ENCODE data around the gene ZNF385C.

The ZNF385C gene

DNA sequence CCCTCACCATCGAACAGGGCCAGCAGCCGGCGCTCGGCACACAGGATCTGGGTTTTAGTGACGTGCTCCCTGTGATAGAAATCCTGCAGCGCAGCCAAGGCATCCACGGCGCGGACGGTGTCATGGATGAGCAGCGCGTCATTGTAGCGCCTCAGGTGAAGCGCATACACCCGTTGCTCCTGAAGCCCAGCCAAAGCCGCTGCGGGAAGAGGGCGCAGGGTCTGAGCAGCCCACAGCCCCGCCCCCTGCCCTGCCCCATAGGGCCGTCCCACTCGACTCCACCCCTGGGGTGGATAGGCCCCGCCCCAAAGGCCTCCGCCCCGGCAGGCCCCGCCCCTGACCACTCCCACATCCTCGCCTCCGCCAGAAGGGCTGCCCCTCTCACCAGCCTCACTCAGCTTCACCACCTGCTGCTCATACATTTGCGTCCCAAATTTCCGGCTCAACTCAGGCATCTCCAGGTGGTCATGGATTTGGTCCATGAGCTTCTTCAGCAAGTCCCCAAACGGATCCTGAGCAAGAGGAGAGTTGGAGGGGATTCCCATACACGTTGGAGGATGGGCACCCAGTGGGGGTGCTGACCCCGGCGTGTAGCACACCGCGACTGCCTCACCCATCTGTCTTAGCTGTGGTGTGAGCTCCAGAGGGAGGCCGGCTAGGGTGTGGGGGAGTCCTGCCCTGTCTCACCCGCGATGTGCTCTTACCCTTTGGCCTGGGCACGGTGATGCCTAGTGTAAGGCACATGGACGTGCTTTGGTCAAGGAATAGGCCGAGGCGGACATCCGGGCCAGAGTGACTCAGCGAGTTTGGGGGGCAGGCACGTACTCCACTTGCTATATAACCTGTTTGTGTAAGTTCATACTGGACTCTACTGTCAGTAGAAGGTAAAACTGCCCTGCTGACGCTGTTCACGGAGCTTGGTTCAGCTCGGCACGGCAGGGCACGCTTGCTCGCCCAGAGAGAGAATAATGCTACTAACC lies 9.6 kb upstream of the ZNF385C start:
- peak; percentile 29 for DNase-seq (ENCODE audit: low spot score)

DNA sequence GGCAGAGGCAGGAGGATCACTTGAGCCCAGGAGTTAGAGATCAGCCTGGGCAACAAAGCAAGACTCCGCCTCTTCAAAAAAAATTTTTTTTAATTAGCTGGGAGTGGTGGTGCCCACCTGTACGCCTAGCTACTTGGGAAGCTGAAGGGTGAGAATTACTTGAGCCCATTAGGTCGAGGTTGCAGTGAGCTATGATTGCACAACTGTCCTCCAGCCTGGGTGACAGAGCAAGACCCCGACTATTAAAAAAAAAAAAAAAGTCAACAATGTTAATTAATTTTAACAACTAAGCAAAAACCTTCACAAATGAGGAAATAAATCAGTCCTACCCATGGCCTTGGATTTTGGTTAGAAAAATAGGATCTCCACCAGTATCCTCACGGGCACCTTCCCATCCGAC lies 8.9 kb upstream of the ZNF385C start:
- no peak for DNase-seq (ENCODE audit: low spot score)

DNA sequence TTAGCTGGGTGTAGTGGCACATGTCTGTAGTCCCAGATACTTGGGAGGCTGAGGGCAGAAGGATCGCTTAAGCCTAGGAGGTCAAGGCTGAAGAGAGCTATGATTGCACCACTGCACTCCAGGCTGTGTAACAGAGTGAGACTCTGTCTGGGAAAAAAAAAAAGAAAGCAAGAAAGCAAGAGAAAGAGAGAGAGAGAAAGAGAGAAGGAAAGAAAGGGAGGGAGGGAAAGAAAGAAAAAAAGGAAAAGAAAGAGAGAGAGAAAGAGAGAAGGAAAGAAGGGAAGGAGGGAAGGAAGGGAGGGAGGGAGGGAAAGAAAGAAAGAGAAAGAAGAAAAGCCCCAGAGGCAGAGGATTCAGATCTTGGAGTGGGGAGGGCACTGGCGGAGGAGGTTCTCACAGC lies 7.7 kb upstream of the ZNF385C start:
- no peak for DNase-seq (ENCODE audit: low spot score)

DNA sequence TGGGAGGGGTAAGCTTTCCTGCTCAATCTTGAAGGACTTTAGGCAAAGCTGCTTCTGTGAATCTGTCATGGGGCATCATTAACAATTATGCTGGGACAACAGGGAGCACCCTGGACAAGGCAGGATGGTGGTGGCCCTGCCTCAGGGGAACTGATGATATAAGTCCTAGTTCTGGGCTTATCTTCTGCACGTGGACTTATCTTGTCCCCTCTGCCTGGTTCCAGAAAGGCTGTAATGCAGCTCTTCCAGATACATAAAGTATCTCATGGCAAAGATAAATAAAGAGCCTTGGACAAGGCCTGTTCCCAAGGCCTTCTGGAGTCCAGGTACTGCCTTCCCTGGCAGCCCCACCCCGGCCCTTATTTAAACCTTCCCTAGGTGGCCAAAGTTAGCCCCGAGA lies 6.0 kb upstream of the ZNF385C start:
- DNase-seq (ENCODE audit: low spot score): no peak

DNA sequence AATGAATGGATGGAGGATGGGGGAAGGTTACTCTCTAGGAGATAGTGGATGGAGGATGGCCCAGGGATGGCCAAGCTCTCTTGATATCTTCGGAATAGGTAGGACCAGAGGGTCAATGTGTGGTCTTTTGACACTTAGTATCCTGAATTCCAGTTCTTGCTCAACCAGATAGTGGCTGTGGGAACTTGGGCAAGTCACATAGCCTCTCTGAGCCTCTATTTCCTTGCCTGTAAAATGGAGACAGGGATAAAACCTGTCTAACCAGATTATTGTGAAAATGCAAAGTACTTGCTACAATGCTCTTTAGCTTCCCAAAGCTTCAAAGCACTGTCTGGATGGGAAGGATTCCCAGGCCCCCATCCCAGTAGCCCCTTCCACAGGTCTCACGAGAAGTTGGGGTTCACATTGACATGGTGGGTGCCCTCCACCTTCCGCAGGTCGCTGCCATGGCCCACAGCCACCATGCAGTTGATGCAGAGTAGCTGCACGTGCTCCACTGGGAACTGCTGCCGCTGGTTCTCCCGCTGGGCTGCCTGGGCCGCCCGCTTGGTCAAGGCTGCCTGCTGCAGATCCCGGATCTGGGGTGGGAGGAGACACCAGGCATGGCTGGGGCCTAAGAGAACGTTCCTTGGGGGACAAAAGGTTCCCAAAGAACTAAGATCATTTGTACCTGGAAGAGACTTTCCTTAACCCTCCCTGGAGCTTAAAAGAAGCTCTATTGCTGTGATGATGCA lies 5.1 kb upstream of the ZNF385C start:
- DNase-seq (ENCODE audit: low spot score): no peak

DNA sequence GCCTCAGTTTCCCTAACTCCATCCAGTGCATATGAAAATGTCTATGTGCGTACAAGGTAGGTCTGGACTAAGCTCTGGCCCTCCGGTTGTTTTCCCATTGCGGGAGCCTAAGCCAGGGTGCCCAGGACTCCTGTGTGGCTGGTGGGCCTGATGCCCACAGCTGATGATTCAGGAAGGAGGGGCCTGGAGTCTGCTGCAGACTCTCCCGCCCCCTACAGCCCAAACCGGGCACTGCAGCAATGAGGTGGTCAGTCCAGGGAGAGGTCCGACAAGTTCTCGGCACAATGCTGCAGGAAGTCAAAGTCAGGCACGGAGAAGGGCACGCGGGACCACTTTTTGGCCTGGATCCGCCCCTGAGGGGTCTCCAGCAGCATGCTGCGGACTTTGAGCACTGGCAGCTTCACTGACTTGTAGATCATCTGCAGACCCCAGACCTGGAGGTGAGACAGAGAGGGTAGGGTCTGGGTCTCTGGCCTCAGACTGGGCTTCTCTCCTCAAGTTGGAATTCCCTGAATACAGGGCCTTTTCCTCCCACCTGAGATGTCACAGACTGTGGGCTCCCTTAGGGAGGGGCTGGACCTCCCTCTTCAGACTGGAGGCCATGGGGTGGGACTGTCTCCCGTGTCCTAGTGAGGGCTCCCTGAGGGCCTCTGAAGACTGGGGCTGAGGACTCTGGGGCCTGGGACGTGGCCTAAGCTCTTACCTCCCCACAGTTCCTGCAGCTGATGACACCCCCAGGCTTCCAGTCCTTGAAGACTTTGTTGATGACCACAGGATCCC lies 3.4 kb upstream of the ZNF385C start:
- DNase-seq (ENCODE audit: low spot score): peak; percentile 42

DNA sequence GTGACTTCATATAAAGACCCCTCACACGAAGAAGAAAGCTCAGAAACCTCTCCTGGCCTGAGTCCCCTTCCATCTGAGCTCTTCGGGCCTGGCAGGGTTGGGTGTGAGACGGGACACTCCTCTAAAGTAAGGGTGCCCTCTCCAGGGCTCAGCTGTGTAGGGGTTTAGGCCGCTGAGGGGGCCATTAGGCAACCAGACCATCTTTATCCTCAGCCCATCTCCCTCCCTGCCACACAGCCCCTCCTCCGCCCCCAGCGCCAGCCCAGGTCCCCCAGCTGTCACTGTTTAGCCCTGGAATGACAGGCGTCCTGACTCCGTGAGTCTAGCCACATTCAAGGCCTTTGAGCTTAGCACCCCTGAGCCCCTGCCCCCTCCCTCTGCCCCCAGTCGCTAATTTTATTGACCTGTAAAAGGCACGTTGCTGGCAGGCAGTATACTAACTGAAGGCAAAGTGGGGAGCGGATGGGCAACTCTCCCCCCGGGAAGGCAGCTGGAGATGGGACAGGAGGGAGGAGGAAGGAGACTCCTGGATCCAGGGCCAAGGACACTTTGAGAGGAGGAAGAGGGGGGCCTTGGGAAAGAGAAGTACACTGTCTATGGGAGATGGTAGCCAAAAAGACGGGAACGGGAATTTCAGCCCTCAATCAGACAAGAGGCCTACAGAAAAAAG lies 592 bp upstream of the ZNF385C start:
- DNase-seq (ENCODE audit: low spot score): no peak

DNA sequence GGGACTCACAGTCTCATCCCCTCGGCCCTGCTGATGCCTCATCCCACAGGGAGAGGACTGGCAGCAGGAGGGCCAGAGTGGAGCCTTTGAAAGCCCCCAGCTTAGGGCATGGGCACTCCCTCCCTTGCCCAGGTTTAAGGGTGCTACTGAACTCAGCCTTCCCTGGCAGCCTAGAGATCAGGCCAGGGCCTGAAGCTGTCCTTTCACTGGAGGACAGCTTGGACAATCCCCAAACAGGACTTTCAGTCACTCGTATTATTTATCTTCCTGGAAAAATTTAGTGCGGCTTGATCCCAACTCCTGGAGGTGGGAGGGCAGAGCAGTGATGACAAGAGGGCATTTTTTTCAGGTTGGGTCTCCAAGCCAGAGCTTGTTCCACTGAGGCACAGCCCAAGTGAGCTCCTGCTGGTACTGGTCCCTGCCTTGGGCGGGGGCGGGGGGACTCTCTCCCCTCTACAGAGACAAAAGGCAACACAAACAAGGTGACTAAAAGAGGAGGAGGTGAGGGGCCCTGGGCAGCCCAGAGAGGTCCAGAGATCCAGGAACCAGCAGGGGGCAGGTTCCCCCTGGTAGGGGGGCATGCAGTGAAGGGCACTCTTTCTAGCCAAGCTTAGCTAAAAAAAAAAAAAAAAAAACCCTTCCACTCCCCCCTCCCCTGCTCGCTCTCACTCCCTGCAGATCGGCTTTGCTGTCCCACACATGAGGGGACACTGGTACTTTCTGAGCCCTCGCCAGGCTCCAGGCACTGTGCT lies 1.7 kb downstream of the ZNF385C start:
- no peak for DNase-seq (ENCODE audit: low spot score)

DNA sequence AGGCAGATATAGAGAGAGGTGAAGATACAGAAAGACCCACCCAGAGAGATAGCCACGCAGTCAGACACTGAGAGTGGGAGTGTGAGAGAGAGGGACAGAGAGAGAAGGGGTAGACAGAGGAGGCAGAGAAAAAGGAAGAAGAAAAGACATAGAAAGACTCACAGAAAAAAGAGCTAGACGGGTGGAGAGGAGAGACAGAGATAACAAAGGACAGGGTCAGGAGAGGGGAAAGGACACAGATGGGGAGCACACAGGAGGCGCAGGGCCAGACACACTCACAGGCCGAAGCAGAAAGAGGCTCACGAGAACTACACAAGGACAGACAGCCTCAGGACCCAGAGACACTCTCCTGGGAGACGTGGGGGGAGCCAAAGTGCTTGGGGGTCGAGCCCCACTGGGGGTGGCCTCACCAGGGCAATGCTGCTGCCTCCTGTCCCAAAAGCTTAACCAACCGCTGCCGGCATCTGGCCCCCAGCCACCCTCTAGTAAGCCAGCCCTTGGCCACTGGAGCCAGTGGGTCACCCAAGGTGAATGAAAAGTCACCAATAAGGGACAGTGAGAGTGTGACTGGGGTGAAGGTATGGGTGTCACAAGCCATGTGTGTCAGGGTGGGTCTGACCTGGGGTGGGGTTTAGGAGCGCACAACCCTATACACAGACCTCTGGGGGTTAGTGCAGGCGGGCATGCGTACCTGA lies 3.8 kb downstream of the ZNF385C start:
- no peak for DNase-seq (ENCODE audit: low spot score)

DNA sequence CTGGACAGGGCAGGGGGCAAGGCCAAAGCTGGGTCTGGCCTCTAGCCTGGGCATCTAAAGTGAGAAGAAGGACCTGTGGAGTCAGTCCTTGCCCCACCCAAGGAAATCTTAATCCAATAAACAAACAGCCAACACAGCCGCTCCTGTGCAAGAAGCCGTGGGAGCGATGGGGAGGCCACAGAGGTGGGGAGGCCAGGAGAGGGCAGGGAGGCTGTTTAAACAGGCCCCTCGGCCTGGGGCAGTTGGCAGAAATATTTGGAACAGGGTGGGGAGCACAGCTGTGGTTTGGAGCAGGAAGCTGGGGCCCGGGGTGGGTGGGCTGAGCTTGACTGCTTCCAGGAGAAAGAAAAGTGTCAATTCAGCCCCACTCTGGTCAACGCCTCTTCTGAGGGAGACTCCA lies 5.3 kb downstream of the ZNF385C start:
- no peak for DNase-seq (ENCODE audit: low spot score)

DNA sequence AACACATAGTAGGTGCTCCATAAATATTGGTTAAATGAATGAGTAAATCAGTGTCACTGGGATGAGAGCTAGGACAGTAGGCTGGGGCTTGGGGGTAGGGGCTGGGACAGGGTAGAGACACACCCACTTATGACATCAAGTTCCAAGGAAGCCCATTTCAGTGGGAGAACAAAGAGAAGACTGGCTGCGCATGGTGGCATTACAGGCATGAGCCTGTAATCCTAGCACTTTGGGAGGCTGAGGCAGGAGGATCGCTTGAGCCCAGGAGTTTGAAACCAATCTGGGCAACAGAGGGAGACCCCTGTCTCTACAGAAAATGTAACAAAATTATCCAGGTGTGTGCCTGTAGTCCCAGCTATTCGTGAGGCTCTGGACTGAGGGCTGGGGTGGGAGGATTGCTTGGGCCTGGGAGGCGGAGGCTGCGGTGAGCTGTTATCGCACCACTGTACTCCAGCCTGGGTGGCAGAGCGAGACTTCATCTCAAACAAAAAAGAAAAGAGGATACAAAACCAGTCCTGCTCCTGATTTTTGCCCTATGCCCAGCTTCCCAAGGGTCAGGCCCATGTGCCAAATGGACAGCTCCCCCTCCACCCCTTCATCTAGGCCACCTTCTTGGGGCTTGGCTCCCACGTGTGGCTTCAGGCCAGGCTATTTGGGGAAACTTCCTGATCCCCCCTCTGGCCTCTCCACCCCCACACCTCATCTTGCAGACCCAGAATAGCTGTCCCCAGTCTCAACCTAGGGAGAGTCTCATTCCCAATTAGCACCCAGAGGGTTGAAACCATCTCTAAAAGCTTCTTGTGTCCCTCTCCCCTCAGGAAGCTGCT lies 7.1 kb downstream of the ZNF385C start:
- no peak for DNase-seq (ENCODE audit: low spot score)

DNA sequence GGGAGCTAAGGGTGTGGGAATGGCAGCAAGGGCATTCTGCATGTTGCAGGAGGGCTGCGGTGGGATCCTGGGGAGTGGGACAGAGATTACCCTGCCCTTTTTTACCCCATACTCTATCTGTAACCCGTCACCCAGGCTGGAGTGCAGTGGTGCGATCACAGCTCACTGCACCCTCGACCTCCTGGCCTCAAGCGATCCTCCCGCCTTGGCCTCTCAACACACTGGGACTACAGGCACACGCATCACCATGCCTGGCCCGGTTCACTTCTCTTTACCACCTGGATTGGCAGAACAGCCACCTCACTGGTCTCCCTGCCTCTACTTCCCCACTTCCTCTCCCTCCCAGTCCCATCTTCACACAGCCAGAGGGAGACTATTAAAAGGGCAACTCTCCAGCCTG lies 9.5 kb downstream of the ZNF385C start:
- DNase-seq (ENCODE audit: low spot score): no peak

DNA sequence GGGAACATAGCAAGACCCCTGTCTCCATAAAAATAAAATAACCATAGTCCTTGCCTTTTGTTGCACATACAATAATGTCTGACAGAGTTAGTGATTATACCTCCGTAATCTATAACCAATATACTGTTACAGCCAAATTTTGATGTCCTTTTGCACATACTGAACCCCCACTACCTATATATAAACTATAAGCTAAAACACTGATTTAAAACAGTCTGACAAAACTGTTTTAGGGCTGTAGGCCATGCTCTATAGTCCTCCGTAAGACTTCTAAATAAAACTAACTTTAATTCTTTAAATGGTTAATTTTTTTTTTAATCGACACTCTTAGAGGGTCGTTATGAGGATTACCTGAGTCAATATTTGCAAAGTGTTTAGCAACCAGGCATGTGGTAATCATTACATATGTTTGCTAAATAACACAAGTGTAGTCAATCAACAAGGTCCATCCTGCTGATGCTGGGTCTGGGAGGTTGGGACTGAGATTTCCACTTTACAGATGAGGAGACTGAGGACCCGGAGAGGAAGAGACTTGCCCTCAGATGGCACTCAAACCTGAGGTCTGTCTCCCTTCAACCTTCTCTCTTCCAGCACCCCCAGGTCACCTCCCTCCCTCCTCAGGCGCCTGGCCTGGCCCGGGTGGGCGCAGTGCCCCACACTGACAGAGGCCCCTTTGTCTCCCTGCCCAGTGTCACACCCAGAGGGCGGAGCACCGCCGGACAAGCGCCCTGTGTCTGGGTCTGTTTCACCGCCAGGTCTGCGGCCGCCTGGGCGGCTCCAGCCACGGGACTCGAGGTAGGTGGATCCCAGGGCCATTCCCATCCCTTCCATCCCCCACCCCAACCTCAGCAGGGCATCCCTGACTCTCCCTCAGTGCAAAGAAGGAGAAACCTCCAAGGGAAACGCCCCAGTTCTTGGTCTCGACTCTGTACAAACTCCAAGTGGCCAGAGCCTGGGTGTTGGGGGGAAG lies 10.3 kb downstream of the ZNF385C start:
- peak; percentile 56 for DNase-seq (ENCODE audit: low spot score)

DNA sequence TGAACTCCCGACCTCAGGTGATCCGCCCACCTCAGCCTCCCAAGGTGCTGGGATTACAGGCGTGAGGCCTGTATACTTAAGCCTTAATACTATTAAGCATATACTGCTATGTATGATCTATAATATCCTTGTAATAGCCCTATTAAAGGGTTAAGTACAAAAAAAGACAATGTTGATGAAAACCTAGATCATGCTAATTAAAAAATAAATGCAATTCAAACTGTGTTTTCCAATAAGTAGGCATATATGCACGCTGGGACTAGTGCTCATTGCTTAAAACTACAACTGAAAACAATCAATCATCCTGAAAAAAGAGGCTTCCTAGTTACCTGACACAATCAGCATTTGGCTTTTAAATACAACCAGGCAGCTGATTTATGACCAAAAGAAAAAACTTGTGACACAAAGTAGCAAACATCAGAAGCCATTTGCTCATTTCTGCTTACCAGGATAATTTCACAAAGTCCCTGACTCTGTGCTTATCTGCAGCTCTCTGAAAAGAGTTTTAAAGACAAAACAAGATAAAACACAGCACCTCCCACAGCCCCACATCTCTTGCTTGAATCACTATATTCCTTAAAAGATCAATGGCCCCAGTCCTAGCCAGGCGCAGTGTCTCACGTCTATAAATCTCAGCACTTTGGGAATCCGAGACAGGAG lies 11.1 kb downstream of the ZNF385C start:
- no peak for DNase-seq (ENCODE audit: low spot score)

DNA sequence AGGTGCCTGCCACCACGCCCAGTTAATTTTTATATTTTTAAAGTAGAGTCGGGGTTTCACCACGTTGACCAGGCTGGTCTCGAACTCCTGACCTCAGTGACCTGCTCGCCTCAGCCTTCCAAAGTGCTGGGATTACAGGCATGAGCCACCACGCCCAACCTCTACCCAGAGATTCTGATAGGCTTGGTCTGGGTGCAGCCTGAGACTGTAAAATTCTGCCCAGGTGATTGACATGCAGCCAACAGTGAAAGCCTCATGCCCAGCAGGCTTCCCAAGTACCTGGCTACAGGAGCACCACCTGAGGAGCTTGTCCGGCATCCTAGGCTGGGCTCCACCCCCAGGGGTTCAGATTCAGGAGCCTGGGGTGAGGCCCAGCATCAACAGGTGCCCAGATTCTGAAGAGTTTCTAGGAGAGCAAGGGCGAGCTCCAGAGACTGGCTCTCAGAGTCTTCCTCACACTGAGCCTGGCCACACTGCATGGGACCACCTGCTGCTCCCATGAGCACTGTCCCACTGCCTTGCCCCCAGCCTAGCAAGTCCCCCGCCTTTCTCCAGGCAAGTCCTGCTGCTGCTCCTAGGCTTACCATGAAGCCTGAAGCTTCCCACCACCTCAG lies 16.6 kb downstream of the ZNF385C start:
- DNase-seq (ENCODE audit: low spot score): no peak

DNA sequence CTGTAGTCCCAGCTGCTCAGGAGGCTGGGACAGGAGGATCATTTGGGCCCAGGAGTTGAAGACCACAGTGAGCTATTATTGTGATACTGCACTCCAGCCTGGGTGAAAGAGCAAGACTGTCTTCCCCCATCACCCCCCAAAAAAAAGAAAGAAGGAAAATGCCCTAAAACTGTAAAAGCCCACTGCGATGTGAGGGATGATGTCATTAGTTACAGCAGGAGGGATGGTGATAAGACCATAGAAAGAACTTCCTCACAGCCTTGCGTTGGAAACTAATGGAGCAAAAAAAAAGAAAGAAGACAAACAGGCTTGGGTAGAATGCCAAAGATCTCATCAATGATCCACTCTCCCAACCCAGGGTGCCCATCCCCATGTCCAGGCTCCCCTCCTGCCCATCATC lies 18.7 kb downstream of the ZNF385C start:
- DNase-seq (ENCODE audit: low spot score): no peak

DNA sequence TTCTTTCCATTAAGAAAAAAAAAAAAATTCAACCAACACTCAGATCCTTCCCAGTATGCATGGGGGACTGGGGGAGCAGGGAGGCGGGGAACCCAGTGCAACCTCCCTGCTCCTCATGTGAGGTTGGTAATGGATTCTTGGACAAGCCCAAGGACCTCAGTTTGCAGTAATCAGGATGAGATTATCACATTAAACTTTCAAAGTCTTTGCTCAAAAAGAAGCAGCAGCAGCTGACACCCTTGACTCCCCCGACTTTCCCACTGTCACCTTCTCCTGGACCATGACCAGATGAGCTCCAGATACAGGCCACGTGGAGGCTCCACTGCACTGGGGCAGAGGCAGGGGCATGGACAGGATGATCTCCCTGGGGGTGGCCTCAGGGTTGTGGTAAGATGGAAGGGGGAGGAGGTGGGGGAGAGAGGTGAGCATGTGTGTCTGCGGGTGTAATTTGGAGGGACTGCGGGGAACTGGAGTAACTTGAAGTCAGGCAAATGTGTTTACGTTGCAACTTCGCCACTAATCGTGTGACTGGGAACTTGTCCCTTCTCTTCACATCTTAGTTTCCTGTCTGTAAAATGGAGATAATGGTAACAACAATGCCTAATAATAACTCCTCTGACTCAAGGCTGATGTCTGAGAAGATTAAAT lies 19.8 kb downstream of the ZNF385C start:
- no peak for DNase-seq (ENCODE audit: low spot score)
